Left lung (tissue), 14 donors: ENCODE data around the gene RAB3D. TPM values are rescaled to one million over a fixed set of nuclear protein-coding genes. Genes with fewer than 3 reads are reported as not detected.

Experiments
- ATAC-seq: fragments of 200-7000 bp; cut with Tn5 transposase; one replicate; pipeline ENCODE4 v1.9.1; 2020; ENCODE audit warnings: moderate library complexity
- DNase-seq, 4 donors: peaks; one replicate each; pipeline ENCODE4 v3.0.0-alpha.2; 2013 to 2020
- H3K27ac ChIP-seq, 2 donors: fragments of 200-600 bp; sonication (generic) in 1 of 2; one replicate each; pipeline versions ENCODE4 v1.5.0 to v1.8.0; 2020 to 2021
- H3K27me3 ChIP-seq, 2 donors: fragments of 200-600 bp; sonication (generic) in 1 of 2; one replicate each; pipeline versions ENCODE4 v1.5.0 to v1.8.0; 2020 to 2021
- H3K36me3 ChIP-seq, 2 donors: fragments of 200-600 bp; sonication (generic) in 1 of 2; one replicate each; pipeline versions ENCODE4 v1.5.0 to v1.8.0; 2020 to 2021
- H3K4me1 ChIP-seq, 2 donors: fragments of 200-600 bp; one replicate each; pipeline ENCODE4 v1.8.0; 2021
- H3K4me3 ChIP-seq, 2 donors: fragments of 200-600 bp; sonication (generic) in 1 of 2; one replicate each; pipeline versions ENCODE4 v1.5.0 to v1.8.0; 2020 to 2021; ENCODE audit warnings: mild to moderate bottlenecking in 1 of 2
- H3K9me3 ChIP-seq, 2 donors: fragments of 200-600 bp; sonication (generic) in 1 of 2; one replicate each; pipeline versions ENCODE4 v1.5.0 to v1.8.0; 2020 to 2021
- intact Hi-C, 2 donors: fragments of 100-400 bp; cut with DNase I; formaldehyde crosslinking; loops; one replicate each; pipeline versions ENCODE4 v1.11.2 to v1.14.2; 2022
- long read RNA-seq, 12 donors: library from polyadenylated mRNA in 2 of 12; unstranded in 2 of 12; transcript quantifications; one replicate each; pipeline ENCODE4 v2.0.0 and lab custom pipeline, GENCODE V29; 2019 to 2026
- polyA plus RNA-seq, 6 donors: library from polyadenylated mRNA; unstranded; fragments of 120-200 nt; gene quantifications; one replicate each; pipeline ENCODE4 v1.2.1, GENCODE V29; 2013; ENCODE audit not compliant: insufficient read length in 6 of 6
- total RNA-seq, 2 donors: library from RNA; stranded (reverse); fragmentation: NEBNext Ultra II Directional; extraction: Animal tissue kit (Norgen Biotek cat#: 25700); gene quantifications; one replicate each; pipeline ENCODE4 v1.2.1, GENCODE V29; 2021
- TF ChIP-seq, protein P1 (sequence below), 2 donors: fragments of 200-600 bp; sonication (generic) in 1 of 2; IDR thresholded peaks; one replicate each; pipeline versions ENCODE4 v1.5.0 to v1.8.0; 2021; ENCODE audit warnings: antibody characterized with exemption in 2 of 2
- donor health status: DM: no; HTN: yes; CAD: no.
- donor health status: DM: no; HTN: no; CAD: no.

RAB3D gene
- total RNA-seq (10 to 100 TPM; 65.4 to 71.6 TPM), polyA plus RNA-seq (10 to 100 TPM; 16.3 to 19.7 (median 18.5) TPM)
- long read RNA-seq, donor 1, full-length matches to known transcripts: 7 of 12 reads
- long read RNA-seq, donor 1, partial matches to known transcripts: 5 of 12 reads
- long read RNA-seq, donor 1, other reads (novel, unspliced or antisense): 0 of 12 reads
- long read RNA-seq, donor 2, full-length matches to known transcripts: 8 of 8 reads
- long read RNA-seq, donor 2, partial matches to known transcripts: 0 of 8 reads
- long read RNA-seq, donor 2, other reads (novel, unspliced or antisense): 0 of 8 reads
- long read RNA-seq, donor 3, full-length matches to known transcripts: 6 of 6 reads
- long read RNA-seq, donor 3, partial matches to known transcripts: 0 of 6 reads
- long read RNA-seq, donor 3, other reads (novel, unspliced or antisense): 0 of 6 reads
- long read RNA-seq, donor 4, partial matches to known transcripts: 2 of 12 reads
- long read RNA-seq, donor 4, other reads (novel, unspliced or antisense): 10 of 12 reads
- long read RNA-seq, donor 5, full-length matches to known transcripts: 9 of 9 reads
- long read RNA-seq, donor 5, partial matches to known transcripts: 0 of 9 reads
- long read RNA-seq, donor 5, other reads (novel, unspliced or antisense): 0 of 9 reads
- long read RNA-seq, donor 6, full-length matches to known transcripts: 2 of 2 reads
- long read RNA-seq, donor 6, partial matches to known transcripts: 0 of 2 reads
- long read RNA-seq, donor 6, other reads (novel, unspliced or antisense): 0 of 2 reads
- long read RNA-seq, donor 7, full-length matches to known transcripts: 2 of 2 reads
- long read RNA-seq, donor 7, partial matches to known transcripts: 0 of 2 reads
- long read RNA-seq, donor 7, other reads (novel, unspliced or antisense): 0 of 2 reads
- long read RNA-seq, donor 8, full-length matches to known transcripts: 10 of 10 reads
- long read RNA-seq, donor 8, partial matches to known transcripts: 0 of 10 reads
- long read RNA-seq, donor 8, other reads (novel, unspliced or antisense): 0 of 10 reads
- long read RNA-seq, donor 9: 0 reads
- long read RNA-seq, donor 10, full-length matches to known transcripts: 1 of 5 reads
- long read RNA-seq, donor 10, partial matches to known transcripts: 0 of 5 reads
- long read RNA-seq, donor 10, other reads (novel, unspliced or antisense): 4 of 5 reads
- long read RNA-seq, donor 11: 0 reads
- long read RNA-seq, donor 12, full-length matches to known transcripts: 4 of 4 reads
- long read RNA-seq, donor 12, partial matches to known transcripts: 0 of 4 reads
- long read RNA-seq, donor 12, other reads (novel, unspliced or antisense): 0 of 4 reads

DNA sequence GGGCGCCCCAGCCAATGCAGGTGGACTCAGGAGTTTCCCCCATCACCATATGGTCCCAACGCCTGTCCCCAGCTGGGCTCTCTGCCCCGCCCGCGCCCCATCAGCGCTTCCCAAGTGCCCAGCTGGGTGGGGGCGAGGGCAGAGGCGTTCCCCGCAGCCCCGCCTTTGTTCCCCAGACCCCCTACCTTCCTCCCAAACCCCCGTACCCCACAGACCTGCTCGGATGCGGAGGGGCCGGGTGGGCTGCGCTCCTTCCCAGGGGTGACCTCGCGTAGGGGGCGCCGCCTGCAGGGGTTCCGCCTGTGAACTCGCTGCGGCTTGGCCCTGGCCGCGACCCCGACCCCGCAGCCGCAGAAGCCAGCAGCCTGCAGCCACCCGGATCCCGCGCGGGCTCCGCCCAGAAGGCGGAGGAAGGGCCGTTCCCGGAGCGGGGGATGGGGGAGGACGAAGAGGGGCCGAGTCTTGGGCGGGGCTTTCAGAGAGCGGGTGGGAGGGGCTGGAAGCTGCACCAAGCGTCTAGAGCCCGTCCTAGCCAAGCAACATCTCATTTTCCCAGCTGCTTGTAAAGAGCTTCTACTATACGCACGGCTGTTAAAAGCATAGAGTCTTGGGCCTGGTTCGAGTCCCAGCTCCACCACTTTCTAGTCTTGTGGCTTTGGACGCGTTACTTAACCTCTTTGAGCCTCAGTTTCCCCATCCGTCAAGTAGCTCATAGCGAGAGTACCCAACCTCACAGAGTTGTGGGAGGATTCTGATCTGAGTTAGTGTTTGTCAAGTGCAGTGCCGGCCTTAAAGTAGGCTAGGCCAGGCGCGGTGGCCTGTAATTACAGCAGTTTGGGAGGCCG lies at the start of gene RAB3D:
Gene RAB3D (minus strand): TSS at position 404 of the 845 bp plus-strand sequence. CDS start 2,258 bp downstream, outside the sequence.
- intact Hi-C loops: no loop called here
- peaks cover 10 to 48% of the 10 kb centered on the region in 2 donors for H3K4me1 ChIP-seq
- ATAC-seq (peak; percentile 98), DNase-seq (peak; percentile 88 to 99 (median 96))
- H3K4me3 ChIP-seq: peak within 1 kb of the TSS; percentile 72 to 80
- peak within 1 kb of the TSS; percentile 65 to 80 for H3K27ac ChIP-seq
- H3K27me3 ChIP-seq: no peaks in the 10 kb centered on the region
- no peaks in the 10 kb centered on the region for H3K9me3 ChIP-seq
- H3K36me3 ChIP-seq: peaks cover 0 to 34% of the 10 kb centered on the region in 2 donors
- TF ChIP-seq, protein P1, sequence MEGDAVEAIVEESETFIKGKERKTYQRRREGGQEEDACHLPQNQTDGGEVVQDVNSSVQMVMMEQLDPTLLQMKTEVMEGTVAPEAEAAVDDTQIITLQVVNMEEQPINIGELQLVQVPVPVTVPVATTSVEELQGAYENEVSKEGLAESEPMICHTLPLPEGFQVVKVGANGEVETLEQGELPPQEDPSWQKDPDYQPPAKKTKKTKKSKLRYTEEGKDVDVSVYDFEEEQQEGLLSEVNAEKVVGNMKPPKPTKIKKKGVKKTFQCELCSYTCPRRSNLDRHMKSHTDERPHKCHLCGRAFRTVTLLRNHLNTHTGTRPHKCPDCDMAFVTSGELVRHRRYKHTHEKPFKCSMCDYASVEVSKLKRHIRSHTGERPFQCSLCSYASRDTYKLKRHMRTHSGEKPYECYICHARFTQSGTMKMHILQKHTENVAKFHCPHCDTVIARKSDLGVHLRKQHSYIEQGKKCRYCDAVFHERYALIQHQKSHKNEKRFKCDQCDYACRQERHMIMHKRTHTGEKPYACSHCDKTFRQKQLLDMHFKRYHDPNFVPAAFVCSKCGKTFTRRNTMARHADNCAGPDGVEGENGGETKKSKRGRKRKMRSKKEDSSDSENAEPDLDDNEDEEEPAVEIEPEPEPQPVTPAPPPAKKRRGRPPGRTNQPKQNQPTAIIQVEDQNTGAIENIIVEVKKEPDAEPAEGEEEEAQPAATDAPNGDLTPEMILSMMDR (IDR thresholded peaks at IDR 0.05): no peak

GRCh38 chr19:11387162-11388034 lies 47.9 kb upstream of the RAB3D start:
- Histone ChIP-seq H3K27ac (peak overlapping the region in 1 of 2 donors; percentile 53), H3K4me1 (peaks cover 13 to 36% of the 10 kb centered on the region in 2 donors), H3K9me3 (peaks cover 0 to 10% of the 10 kb centered on the region in 2 donors), H3K27me3 (peaks cover 0 to 19% of the 10 kb centered on the region in 2 donors), H3K4me3 (no peak overlapping the region), H3K36me3 (no peaks in the 10 kb centered on the region)
- intact Hi-C loops: no loop called here
- TF ChIP-seq, protein P1 (IDR thresholded peaks at IDR 0.05): no peak
- DNase-seq (no peak), ATAC-seq (no peak)

GRCh38 chr19:11384778-11385129 lies 45.3 kb upstream of the RAB3D start:
- ATAC-seq: no peak
- Histone ChIP-seq H3K27me3 (peaks cover 0 to 27% of the 10 kb centered on the region in 2 donors), H3K36me3 (no peaks in the 10 kb centered on the region), H3K4me1 (peaks cover 19 to 57% of the 10 kb centered on the region in 2 donors), H3K4me3 (no peak overlapping the region), H3K27ac (no peak overlapping the region), H3K9me3 (no peaks in the 10 kb centered on the region)
- intact Hi-C loops: no loop called here
- no peak for DNase-seq
- TF ChIP-seq, protein P1 (IDR thresholded peaks at IDR 0.05): no peak

DNA sequence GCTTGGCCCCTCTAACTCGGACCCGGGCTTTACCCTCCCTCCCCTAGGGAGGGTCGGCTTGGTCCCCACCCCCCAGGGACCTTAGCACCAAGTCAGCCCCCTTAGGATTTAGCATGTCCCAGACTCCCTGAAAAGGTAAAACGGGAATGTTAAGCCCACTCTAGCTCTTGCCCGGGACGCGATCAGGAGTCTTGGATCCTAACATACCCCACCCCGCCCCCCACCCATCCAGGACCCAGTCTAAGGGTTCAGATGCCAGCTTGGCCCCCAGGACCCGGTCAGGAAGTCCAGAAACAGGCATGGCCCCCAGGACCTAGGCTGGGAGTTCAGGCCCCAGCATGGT lies 44.2 kb upstream of the RAB3D start:
- TF ChIP-seq, protein P1 (IDR thresholded peaks at IDR 0.05): no peak
- intact Hi-C loops: no loop called here
- Histone ChIP-seq H3K9me3 (no peaks in the 10 kb centered on the region), H3K4me3 (peak overlapping the region; percentile 38 to 51), H3K27me3 (peaks cover 0 to 27% of the 10 kb centered on the region in 2 donors), H3K36me3 (no peaks in the 10 kb centered on the region), H3K4me1 (peaks cover 19 to 68% of the 10 kb centered on the region in 2 donors), H3K27ac (peak overlapping the region; percentile 44 to 45)
- no peak for DNase-seq
- ATAC-seq: no peak
